ENCODE data around the gene DCAF8L2.
"Not testable (repeated sequence)": the region's sequence is repeated elsewhere in the genome, so short reads cannot be mapped to it uniquely, and the experiment has no call there.

DNA sequence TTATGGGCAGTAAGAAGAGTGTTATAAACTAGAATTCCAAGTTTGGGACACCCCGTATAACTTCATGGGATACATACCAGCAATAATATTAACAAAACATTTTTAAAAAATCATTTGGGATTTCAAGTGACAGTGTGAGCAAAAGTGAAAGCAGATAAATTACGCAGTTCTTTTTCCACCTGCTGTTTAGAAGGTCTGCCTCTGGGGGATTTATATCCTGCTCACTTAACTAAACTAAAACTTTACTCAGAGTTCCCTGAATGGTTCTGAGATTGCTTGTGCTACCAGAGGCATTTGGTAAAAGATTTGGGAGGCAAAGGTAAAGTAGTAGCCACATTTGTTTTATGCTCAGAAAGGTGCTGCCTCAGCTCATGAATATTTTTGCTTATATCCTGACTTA lies 160.2 kb downstream of the DCAF8L2 start:
- TF ChIP-seq, protein P1, sequence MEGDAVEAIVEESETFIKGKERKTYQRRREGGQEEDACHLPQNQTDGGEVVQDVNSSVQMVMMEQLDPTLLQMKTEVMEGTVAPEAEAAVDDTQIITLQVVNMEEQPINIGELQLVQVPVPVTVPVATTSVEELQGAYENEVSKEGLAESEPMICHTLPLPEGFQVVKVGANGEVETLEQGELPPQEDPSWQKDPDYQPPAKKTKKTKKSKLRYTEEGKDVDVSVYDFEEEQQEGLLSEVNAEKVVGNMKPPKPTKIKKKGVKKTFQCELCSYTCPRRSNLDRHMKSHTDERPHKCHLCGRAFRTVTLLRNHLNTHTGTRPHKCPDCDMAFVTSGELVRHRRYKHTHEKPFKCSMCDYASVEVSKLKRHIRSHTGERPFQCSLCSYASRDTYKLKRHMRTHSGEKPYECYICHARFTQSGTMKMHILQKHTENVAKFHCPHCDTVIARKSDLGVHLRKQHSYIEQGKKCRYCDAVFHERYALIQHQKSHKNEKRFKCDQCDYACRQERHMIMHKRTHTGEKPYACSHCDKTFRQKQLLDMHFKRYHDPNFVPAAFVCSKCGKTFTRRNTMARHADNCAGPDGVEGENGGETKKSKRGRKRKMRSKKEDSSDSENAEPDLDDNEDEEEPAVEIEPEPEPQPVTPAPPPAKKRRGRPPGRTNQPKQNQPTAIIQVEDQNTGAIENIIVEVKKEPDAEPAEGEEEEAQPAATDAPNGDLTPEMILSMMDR (IDR thresholded peaks at IDR 0.05; ENCODE audit: low read length) = not testable (repeated sequence)
- TF ChIP-seq EZH2 (IDR thresholded peaks at IDR 0.05; ENCODE audit: borderline replicate concordance, low read length) = not testable (repeated sequence)

Measured in OCI-LY1 (cell line).